GM12864 (cell line): ENCODE measurements around the gene CMTM8.
A peak's percentile ranks its signal among the peaks of the same experiment; 100 is the strongest.

Experiments used
- DNase-seq: peaks from one replicate; pipeline ENCODE4 v3.0.0-alpha.2; 2011; ENCODE audit warnings: low read depth
- H3K4me3 ChIP-seq: 2 replicates; pipeline ENCODE4 v1.5.1; 2011; ENCODE audit warnings: mild to moderate bottlenecking, low read depth, low read length, control low read depth
- CTCF ChIP-seq: IDR thresholded peaks from 2 replicates; pipeline ENCODE4 v1.5.1; 2011; ENCODE audit warnings: low read depth, mild to moderate bottlenecking, moderate library complexity, low read length, control low read depth, inconsistent platforms; ENCODE audit errors: missing control alignments

The CMTM8 gene

DNA sequence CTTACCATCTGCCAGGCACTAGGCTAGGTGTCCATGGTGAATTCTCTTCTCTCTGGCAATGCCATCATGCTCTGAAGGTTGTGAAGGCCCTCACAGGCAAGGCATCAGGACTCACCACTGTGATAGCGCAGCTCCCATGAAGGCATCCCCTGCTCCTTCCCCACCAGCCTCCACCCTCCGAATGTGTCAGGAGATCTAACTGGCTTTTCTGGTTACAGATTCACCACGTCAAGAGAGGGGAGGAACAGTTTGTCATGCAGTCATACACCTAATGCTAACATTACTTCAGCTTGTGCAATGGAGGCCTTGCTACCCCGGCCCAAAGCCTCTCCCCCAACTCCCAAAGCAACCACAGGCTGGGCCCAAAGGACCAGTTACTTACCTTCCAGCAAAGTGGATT, 8.9 kb upstream of the CMTM8 start:
- no peak overlapping the region for H3K4me3 ChIP-seq
- no peak for DNase-seq
- no peak for TF ChIP-seq CTCF

DNA sequence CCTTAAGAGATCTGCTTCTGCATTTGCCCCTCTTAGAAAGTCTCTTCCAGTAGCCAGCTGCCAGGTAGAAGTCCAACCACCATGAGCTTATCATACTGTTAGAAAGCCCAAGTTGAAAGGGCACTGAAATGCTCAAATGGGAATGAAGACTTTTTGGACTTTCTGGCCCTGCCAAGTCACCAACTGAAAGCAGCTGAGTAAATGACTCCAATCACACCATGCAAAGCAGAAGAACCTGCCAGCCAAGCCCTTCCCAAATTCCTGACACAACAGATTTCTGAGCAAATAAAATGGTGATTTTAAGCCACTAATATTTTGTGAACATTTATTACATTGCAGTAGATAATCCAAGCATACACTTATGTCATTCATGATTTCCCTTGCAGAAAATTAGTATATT, 2.1 kb upstream of the CMTM8 start:
- H3K4me3 ChIP-seq = no peak overlapping the region
- TF ChIP-seq CTCF = no peak

GRCh38 chr3:32237670-32238452, 619 bp upstream of the CMTM8 start:
- no peak for TF ChIP-seq CTCF
- no peak overlapping the region for H3K4me3 ChIP-seq
- DNase-seq = no peak

More for the DNA sequence above, 2.1 kb upstream of the CMTM8 start:
- DNase-seq = no peak

- H3K4me3 ChIP-seq = no peak overlapping the region
- no peak for TF ChIP-seq CTCF
- DNase-seq = no peak
Observed at GRCh38 chr3:32239307-32240158, 1.1 kb downstream of the CMTM8 start.

- H3K4me3 ChIP-seq = no peak overlapping the region
- peak; percentile 4 for DNase-seq
- peak; percentile 57 for TF ChIP-seq CTCF
Observed at GRCh38 chr3:32240159-32240545, 1.7 kb downstream of the CMTM8 start.

GRCh38 chr3:32241100-32241499, 2.6 kb downstream of the CMTM8 start:
- no peak for DNase-seq
- no peak for TF ChIP-seq CTCF
- no peak overlapping the region for H3K4me3 ChIP-seq

GRCh38 chr3:32243519-32243918, 5.0 kb downstream of the CMTM8 start:
- no peak overlapping the region for H3K4me3 ChIP-seq
- no peak for TF ChIP-seq CTCF
- DNase-seq = no peak
